HepG2 (cell line): ENCODE measurements around the gene GPLD1.

ENCODE experiments used
- CREM ChIP-seq, 2 experiments: sonication (generic) in 1 of 2; formaldehyde crosslinking in 1 of 2; IDR thresholded peaks; 2 replicates each; pipeline versions ENCODE4 v1.4.0 to v1.6.1; 2016 to 2020; ENCODE audit warnings: antibody characterized with exemption in 1 of 2, mild to moderate bottlenecking in 1 of 2, missing genetic modification reagents in 1 of 2
- CTCF ChIP-seq: sonication (generic); formaldehyde crosslinking; IDR thresholded peaks from 2 replicates; pipeline ENCODE4 v1.5.0; 2020; ENCODE audit warnings: mild to moderate bottlenecking, missing genetic modification reagents, moderate library complexity
- MIER2 ChIP-seq: IDR thresholded peaks from 2 replicates; pipeline ENCODE4 v1.6.1; 2016; ENCODE audit warnings: missing biosample characterization, missing genetic modification reagents
- MXI1 ChIP-seq: IDR thresholded peaks from 3 replicates; pipeline ENCODE4 v1.6.1; 2012; ENCODE audit warnings: low read depth, low read length, inconsistent platforms, borderline replicate concordance
- RAD21 ChIP-seq: fragments of 450-650 bp; formaldehyde crosslinking; IDR thresholded peaks from 2 replicates; pipeline ENCODE4 v1.5.0; 2020; ENCODE audit warnings: mild to moderate bottlenecking
- ZBTB33 ChIP-seq: sonication (generic); formaldehyde crosslinking; IDR thresholded peaks from 2 replicates; pipeline ENCODE4 v1.4.0; 2020; ENCODE audit warnings: missing genetic modification reagents
- ZNF124 ChIP-seq: sonication (generic); formaldehyde crosslinking; IDR thresholded peaks from 2 replicates; pipeline ENCODE4 v1.4.0; 2020; ENCODE audit warnings: missing genetic modification reagents
- ZNF331 ChIP-seq: sonication (generic); formaldehyde crosslinking; IDR thresholded peaks from 2 replicates; pipeline ENCODE4 v1.4.0; 2020; ENCODE audit warnings: missing genetic modification reagents
- ZSCAN29 ChIP-seq: sonication (generic); formaldehyde crosslinking; conservative IDR thresholded peaks from 2 replicates; pipeline ENCODE4 v1.4.0; 2020; ENCODE audit warnings: mild to moderate bottlenecking, missing genetic modification reagents

- TF ChIP-seq CREM (IDR thresholded peaks at IDR 0.05) (no peak), CREM (CRISPR knock-in tag; IDR thresholded peaks at IDR 0.05) (no peak), ZSCAN29 (CRISPR knock-in tag) (no peak), CTCF (CRISPR knock-in tag) (no peak), ZNF331 (CRISPR knock-in tag) (no peak), RAD21 (CRISPR knock-in tag) (no peak), MIER2 (CRISPR knock-in tag) (no peak), MXI1 (no peak), ZNF124 (no peak), ZBTB33 (CRISPR knock-in tag) (no peak)
These were observed 35.0 kb upstream of the GPLD1 start for GRCh38 chr6:24524329-24524728.
